ENCODE measurements around the gene SUPV3L1. TPM values are rescaled to one million over a fixed set of nuclear protein-coding genes. Genes with fewer than 3 reads are reported as not detected.

Gene SUPV3L1
- total and polyA plus RNA-seq, 10 of the 15 experiments (the other 5 are each of a cell fraction or from before 2014, with no cell fraction given), result 18.4 to 57.8 (median 44.2) TPM

DNA sequence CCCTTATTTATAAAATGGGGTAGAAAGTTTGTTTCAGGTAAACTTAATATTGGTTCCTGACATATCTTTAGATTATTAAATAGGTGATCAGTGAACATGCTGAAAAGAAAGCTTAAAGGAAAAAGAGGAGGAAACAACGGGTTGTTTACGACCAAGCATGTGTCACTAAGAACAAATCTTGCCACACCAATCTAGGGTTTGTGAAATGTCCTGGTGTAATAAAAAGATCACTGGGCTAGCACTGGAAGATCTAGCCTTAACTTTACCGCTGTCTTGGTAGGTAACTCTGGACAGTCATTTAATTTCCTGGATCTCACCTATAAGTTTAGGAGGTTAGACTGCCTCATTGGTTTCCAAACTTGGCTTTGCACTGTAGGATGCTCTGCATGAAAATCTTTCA, 37.1 kb upstream of the SUPV3L1 start:
- Histone ChIP-seq H3K79me2 (ENCODE audit: control insufficient read depth, insufficient read depth, low read length) (peaks cover 8% of the 10 kb centered on the region), H4K20me1 (ENCODE audit: control insufficient read depth, insufficient read depth) (no peaks in the 10 kb centered on the region), H3K4me3 (no peak overlapping the region), H3K9me3 (replicated peaks; ENCODE audit: control insufficient read depth, insufficient read depth, low read length) (no peaks in the 10 kb centered on the region), H2AFZ (ENCODE audit: control insufficient read depth, low read depth, low read length) (no peak overlapping the region), H3K27me3 (replicated peaks in 1 of 2; ENCODE audit: control insufficient read depth in 2 of 2, insufficient read depth in 2 of 2, low read length in 1 of 2) (no peaks in the 10 kb centered on the region), H3K27ac (ENCODE audit: control insufficient read depth, insufficient read depth) (no peak overlapping the region), H3K4me2 (ENCODE audit: control insufficient read depth, insufficient read depth) (no peak overlapping the region), H3K4me1 (ENCODE audit: control insufficient read depth, insufficient read depth, low read length) (no peaks in the 10 kb centered on the region), H3K36me3 (ENCODE audit: control insufficient read depth in 2 of 2, insufficient read depth in 2 of 2, low read length in 1 of 2) (no peaks in the 10 kb centered on the region), H3K9ac (ENCODE audit: control insufficient read depth, insufficient read depth, low read length) (no peak overlapping the region)
- SMC1A ChIA-PET (ENCODE audit: uncharacterized antibody, unreplicated experiment), result interaction anchor here (0.5 to 1.2 kb wide), 4 partner anchors 9 to 208 kb away, joined by 3 to 4 read pairs (median 3); no protein-coding TSS in a partner anchor
- no TSS peak for BruUV-seq (replicated peaks)
- in situ Hi-C loops (cut with MboI) (no loop called here), intact Hi-C loops (cut with micrococcal nuclease; ENCODE audit: unreplicated experiment) (no loop called here)
- ATAC-seq, result no peak
- TF ChIP-seq, protein P1, sequence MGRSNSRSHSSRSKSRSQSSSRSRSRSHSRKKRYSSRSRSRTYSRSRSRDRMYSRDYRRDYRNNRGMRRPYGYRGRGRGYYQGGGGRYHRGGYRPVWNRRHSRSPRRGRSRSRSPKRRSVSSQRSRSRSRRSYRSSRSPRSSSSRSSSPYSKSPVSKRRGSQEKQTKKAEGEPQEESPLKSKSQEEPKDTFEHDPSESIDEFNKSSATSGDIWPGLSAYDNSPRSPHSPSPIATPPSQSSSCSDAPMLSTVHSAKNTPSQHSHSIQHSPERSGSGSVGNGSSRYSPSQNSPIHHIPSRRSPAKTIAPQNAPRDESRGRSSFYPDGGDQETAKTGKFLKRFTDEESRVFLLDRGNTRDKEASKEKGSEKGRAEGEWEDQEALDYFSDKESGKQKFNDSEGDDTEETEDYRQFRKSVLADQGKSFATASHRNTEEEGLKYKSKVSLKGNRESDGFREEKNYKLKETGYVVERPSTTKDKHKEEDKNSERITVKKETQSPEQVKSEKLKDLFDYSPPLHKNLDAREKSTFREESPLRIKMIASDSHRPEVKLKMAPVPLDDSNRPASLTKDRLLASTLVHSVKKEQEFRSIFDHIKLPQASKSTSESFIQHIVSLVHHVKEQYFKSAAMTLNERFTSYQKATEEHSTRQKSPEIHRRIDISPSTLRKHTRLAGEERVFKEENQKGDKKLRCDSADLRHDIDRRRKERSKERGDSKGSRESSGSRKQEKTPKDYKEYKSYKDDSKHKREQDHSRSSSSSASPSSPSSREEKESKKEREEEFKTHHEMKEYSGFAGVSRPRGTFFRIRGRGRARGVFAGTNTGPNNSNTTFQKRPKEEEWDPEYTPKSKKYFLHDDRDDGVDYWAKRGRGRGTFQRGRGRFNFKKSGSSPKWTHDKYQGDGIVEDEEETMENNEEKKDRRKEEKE (IDR thresholded peaks at IDR 0.05), result no peak
- TF ChIP-seq, protein P2, sequence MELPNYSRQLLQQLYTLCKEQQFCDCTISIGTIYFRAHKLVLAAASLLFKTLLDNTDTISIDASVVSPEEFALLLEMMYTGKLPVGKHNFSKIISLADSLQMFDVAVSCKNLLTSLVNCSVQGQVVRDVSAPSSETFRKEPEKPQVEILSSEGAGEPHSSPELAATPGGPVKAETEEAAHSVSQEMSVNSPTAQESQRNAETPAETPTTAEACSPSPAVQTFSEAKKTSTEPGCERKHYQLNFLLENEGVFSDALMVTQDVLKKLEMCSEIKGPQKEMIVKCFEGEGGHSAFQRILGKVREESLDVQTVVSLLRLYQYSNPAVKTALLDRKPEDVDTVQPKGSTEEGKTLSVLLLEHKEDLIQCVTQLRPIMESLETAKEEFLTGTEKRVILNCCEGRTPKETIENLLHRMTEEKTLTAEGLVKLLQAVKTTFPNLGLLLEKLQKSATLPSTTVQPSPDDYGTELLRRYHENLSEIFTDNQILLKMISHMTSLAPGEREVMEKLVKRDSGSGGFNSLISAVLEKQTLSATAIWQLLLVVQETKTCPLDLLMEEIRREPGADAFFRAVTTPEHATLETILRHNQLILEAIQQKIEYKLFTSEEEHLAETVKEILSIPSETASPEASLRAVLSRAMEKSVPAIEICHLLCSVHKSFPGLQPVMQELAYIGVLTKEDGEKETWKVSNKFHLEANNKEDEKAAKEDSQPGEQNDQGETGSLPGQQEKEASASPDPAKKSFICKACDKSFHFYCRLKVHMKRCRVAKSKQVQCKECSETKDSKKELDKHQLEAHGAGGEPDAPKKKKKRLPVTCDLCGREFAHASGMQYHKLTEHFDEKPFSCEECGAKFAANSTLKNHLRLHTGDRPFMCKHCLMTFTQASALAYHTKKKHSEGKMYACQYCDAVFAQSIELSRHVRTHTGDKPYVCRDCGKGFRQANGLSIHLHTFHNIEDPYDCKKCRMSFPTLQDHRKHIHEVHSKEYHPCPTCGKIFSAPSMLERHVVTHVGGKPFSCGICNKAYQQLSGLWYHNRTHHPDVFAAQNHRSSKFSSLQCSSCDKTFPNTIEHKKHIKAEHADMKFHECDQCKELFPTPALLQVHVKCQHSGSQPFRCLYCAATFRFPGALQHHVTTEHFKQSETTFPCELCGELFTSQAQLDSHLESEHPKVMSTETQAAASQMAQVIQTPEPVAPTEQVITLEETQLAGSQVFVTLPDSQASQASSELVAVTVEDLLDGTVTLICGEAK (IDR thresholded peaks at IDR 0.05; ENCODE audit: borderline replicate concordance), result no peak
- TF ChIP-seq, protein P3, sequence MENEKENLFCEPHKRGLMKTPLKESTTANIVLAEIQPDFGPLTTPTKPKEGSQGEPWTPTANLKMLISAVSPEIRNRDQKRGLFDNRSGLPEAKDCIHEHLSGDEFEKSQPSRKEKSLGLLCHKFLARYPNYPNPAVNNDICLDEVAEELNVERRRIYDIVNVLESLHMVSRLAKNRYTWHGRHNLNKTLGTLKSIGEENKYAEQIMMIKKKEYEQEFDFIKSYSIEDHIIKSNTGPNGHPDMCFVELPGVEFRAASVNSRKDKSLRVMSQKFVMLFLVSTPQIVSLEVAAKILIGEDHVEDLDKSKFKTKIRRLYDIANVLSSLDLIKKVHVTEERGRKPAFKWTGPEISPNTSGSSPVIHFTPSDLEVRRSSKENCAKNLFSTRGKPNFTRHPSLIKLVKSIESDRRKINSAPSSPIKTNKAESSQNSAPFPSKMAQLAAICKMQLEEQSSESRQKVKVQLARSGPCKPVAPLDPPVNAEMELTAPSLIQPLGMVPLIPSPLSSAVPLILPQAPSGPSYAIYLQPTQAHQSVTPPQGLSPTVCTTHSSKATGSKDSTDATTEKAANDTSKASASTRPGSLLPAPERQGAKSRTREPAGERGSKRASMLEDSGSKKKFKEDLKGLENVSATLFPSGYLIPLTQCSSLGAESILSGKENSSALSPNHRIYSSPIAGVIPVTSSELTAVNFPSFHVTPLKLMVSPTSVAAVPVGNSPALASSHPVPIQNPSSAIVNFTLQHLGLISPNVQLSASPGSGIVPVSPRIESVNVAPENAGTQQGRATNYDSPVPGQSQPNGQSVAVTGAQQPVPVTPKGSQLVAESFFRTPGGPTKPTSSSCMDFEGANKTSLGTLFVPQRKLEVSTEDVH (IDR thresholded peaks at IDR 0.05; ENCODE audit: low read depth, partially characterized antibody), result no peak
- TF ChIP-seq WRNIP1 (IDR thresholded peaks at IDR 0.05; ENCODE audit: borderline replicate concordance, low read depth, low read length), result no peak
- TF ChIP-seq BCL11A (IDR thresholded peaks at IDR 0.05; ENCODE audit: low read depth, low read length), result no peak
- DNase-seq (ENCODE audit: low read depth, low spot score), result no peak
- WGBS (ENCODE audit: insufficient coverage, insufficient replicate concordance, low lambda C conversion rate, missing lambda C conversion rate), result 67% methylated on average over 3 of the region's 3 CpGs
- POLR2A ChIA-PET, result no interaction called here
- RAD21 ChIA-PET (ENCODE audit: unreplicated experiment), result no interaction called here
- CTCF ChIA-PET, result interaction anchor here (0.9 to 1.0 kb wide), 2 partner anchors 42 to 80 kb away, joined by 3 read pairs; no protein-coding TSS in a partner anchor
- FAIRE-seq, result no peak

All from GM12878 (cell line).